CD14-positive monocyte (primary cell): ENCODE data around the gene DTD1. TPM values are rescaled to one million over a fixed set of nuclear protein-coding genes. Genes with fewer than 3 reads are reported as not detected.

Experiments used
- DNase-seq, 3 donors: peaks; one replicate each; pipeline ENCODE4 v3.0.0-alpha.2; 2011 to 2022
- H2AFZ ChIP-seq: 2 replicates; pipeline ENCODE4 v1.6.0; 2012; ENCODE audit warnings: mild to moderate bottlenecking, low read depth, low read length, inconsistent platforms; ENCODE audit not compliant: insufficient read depth, poor library complexity, severe bottlenecking
- H3K27ac ChIP-seq, 2 donors: 1 replicate in 1 of 2; 2 replicates in 1 of 2; pipeline ENCODE4 v1.5.1; 2012 to 2013; ENCODE audit warnings: low read length in 2 of 2, control low read depth in 1 of 2, inconsistent platforms in 1 of 2, low read depth in 1 of 2, mild to moderate bottlenecking in 1 of 2
- H3K27me3 ChIP-seq, 2 donors: one replicate each; pipeline versions ENCODE4 v1.6.0 to v1.6.1; 2011 to 2013; ENCODE audit warnings: low read length in 2 of 2; ENCODE audit not compliant: control insufficient read depth in 2 of 2, insufficient read depth in 2 of 2
- H3K36me3 ChIP-seq, 2 donors: replicated peaks in 1 of 2; 1 replicate in 1 of 2; 2 replicates in 1 of 2; pipeline versions ENCODE4 v1.5.1 to v1.6.1; 2012 to 2013; ENCODE audit warnings: low read length in 2 of 2, control low read depth in 1 of 2, inconsistent platforms in 1 of 2, mild to moderate bottlenecking in 1 of 2; ENCODE audit not compliant: insufficient read depth in 2 of 2, control insufficient read depth in 1 of 2
- H3K4me1 ChIP-seq, 2 donors: 1 replicate in 1 of 2; 2 replicates in 1 of 2; pipeline versions ENCODE4 v1.5.1 to v1.6.1; 2012 to 2013; ENCODE audit warnings: low read length in 2 of 2, control low read depth in 1 of 2, inconsistent platforms in 1 of 2, mild to moderate bottlenecking in 1 of 2, moderate library complexity in 1 of 2; ENCODE audit not compliant: insufficient read depth in 2 of 2, control insufficient read depth in 1 of 2
- H3K4me2 ChIP-seq: replicated peaks from 2 replicates; pipeline ENCODE3; 2012; ENCODE audit warnings: low read length, moderate library complexity, mild to moderate bottlenecking; ENCODE audit not compliant: poor library complexity, severe bottlenecking; ENCODE audit errors: extremely low read depth
- H3K4me3 ChIP-seq, 3 experiments: fragments of 200-600 bp in 1 of 3; sonication (generic) in 1 of 3; replicated peaks in 1 of 3; 1 replicate in 2 of 3; 2 replicates in 1 of 3; pipeline ENCODE4 v1.5.1; 2011 to 2013; ENCODE audit warnings: low read length in 3 of 3, mild to moderate bottlenecking in 3 of 3, control low read depth in 2 of 3, low read depth in 2 of 3, inconsistent platforms in 1 of 3, moderate library complexity in 1 of 3
- H3K79me2 ChIP-seq: 2 replicates; pipeline ENCODE4 v1.6.0; 2012; ENCODE audit warnings: mild to moderate bottlenecking, control low read depth, inconsistent platforms, low read length, moderate library complexity; ENCODE audit not compliant: insufficient read depth
- H3K9ac ChIP-seq: 2 replicates; pipeline ENCODE4 v1.6.0; 2017; ENCODE audit warnings: low read length, mild to moderate bottlenecking; ENCODE audit not compliant: insufficient read depth, poor library complexity, severe bottlenecking
- H3K9me3 ChIP-seq, 2 donors: replicated peaks in 1 of 2; 1 replicate in 1 of 2; 2 replicates in 1 of 2; pipeline versions ENCODE4 v1.5.1 to v1.6.1; 2012 to 2013; ENCODE audit warnings: low read length in 2 of 2, control low read depth in 1 of 2; ENCODE audit not compliant: control insufficient read depth in 1 of 2, insufficient read depth in 1 of 2
- H4K20me1 ChIP-seq: 2 replicates; pipeline ENCODE4 v1.6.0; 2012; ENCODE audit warnings: mild to moderate bottlenecking, low read length, control low read depth, moderate library complexity; ENCODE audit not compliant: insufficient read depth
- H3K27ac Mint-ChIP-seq, 7 donors: one replicate each; pipeline ENCODE4 v1.8.0; 2020; ENCODE audit warnings: mild to moderate bottlenecking in 7 of 7, mixed read lengths in 7 of 7, moderate library complexity in 6 of 7, inconsistent platforms in 2 of 7
- H3K27me3 Mint-ChIP-seq, 3 donors: one replicate each; pipeline ENCODE4 v1.8.0; 2021 to 2022; ENCODE audit warnings: low read depth in 3 of 3, mild to moderate bottlenecking in 3 of 3, mixed read lengths in 3 of 3, moderate library complexity in 3 of 3, inconsistent platforms in 1 of 3
- H3K36me3 Mint-ChIP-seq, 2 donors: one replicate each; pipeline ENCODE4 v1.8.0; 2020; ENCODE audit warnings: mixed read lengths in 2 of 2, inconsistent platforms in 1 of 2, mild to moderate bottlenecking in 1 of 2
- H3K4me1 Mint-ChIP-seq: one replicate; pipeline ENCODE4 v1.8.0; 2020; ENCODE audit warnings: mild to moderate bottlenecking, mixed read lengths
- H3K4me3 Mint-ChIP-seq, 2 donors: one replicate each; pipeline ENCODE4 v1.8.0; 2020; ENCODE audit warnings: mild to moderate bottlenecking in 2 of 2, mixed read lengths in 2 of 2, moderate library complexity in 1 of 2
- H3K9me3 Mint-ChIP-seq, 7 donors: one replicate each; pipeline ENCODE4 v1.8.0; 2020 to 2022; ENCODE audit warnings: mixed read lengths in 7 of 7, mild to moderate bottlenecking in 6 of 7, moderate library complexity in 6 of 7, inconsistent platforms in 2 of 7
- CTCF ChIP-seq: fragments of 200-600 bp; IDR thresholded peaks from one replicate; pipeline ENCODE4 v1.8.0; 2022; ENCODE audit warnings: antibody characterized with exemption, mild to moderate bottlenecking
- WGBS: methylation state at CpG from one replicate; pipeline ENCODE4 v1.1.5; 2013; ENCODE audit warnings: missing lambda C conversion rate; ENCODE audit not compliant: insufficient coverage; 5-methylcytosine and 5-hydroxymethylcytosine counted together
- intact Hi-C, 2 donors: fragments of 100-400 bp; cut with micrococcal nuclease; formaldehyde crosslinking; loops; one replicate each; pipeline versions ENCODE4 v1.15.0 to v1.15.1; 2023
- polyA plus RNA-seq, 3 donors: library from polyadenylated mRNA; depleted of rRNA in 1 of 3; unstranded in 2 of 3; stranded (reverse) in 1 of 3; fragments of 300-500 nt in 2 of 3; fragments of >200 nt in 1 of 3; fragmentation: Illumina TruSeq in 2 of 3; gene quantifications; 1 replicate in 2 of 3; 2 replicates in 1 of 3; pipeline ENCODE4 v1.2.3, GENCODE V29; 2012 to 2021

The DTD1 gene
- polyA plus RNA-seq, 3 donors: 18.8 to 33.6 (median 26.3) TPM

GRCh38 chr20:18724077-18724476 is 136.2 kb downstream of the DTD1 start:
- peaks cover 0 to 11% (median 7%) of the 10 kb centered on the region in 7 donors for H3K9me3 Mint-ChIP-seq
- H3K27me3 ChIP-seq: no peaks in the 10 kb centered on the region
- DNase-seq: no peak
- WGBS: 88% methylated on average over 3 of the region's 3 CpGs
- H3K36me3 Mint-ChIP-seq: no peaks in the 10 kb centered on the region
- H4K20me1 ChIP-seq: no peaks in the 10 kb centered on the region
- H3K36me3 ChIP-seq: no peaks in the 10 kb centered on the region
- no peak overlapping the region for H3K27ac Mint-ChIP-seq
- no peaks in the 10 kb centered on the region for H3K4me1 ChIP-seq
- no peak overlapping the region for H3K4me3 ChIP-seq
- no peak overlapping the region for H2AFZ ChIP-seq
- no peak overlapping the region for H3K9ac ChIP-seq
- H3K27ac ChIP-seq: no peak overlapping the region
- intact Hi-C loops: no loop called here
- peaks cover 0 to 2% (median 1%) of the 10 kb centered on the region in 3 donors for H3K27me3 Mint-ChIP-seq
- peaks cover 2% of the 10 kb centered on the region for H3K4me1 Mint-ChIP-seq
- H3K4me3 Mint-ChIP-seq: no peak overlapping the region
- TF ChIP-seq CTCF: no peak
- H3K4me2 ChIP-seq: no peak overlapping the region
- H3K9me3 ChIP-seq: peaks cover 0 to 3% of the 10 kb centered on the region in 2 donors
- no peaks in the 10 kb centered on the region for H3K79me2 ChIP-seq

GRCh38 chr20:18724788-18725464 is 137.1 kb downstream of the DTD1 start:
- Histone ChIP-seq H3K27me3 (no peaks in the 10 kb centered on the region), H4K20me1 (no peaks in the 10 kb centered on the region)
- intact Hi-C loops: no loop called here

More at GRCh38 chr20:18724788-18725464, 137.1 kb downstream of the DTD1 start:
- Histone ChIP-seq H3K9ac (no peak overlapping the region), H3K9me3 (peaks cover 0 to 3% of the 10 kb centered on the region in 2 donors), H3K4me2 (no peak overlapping the region), H3K4me1 (no peaks in the 10 kb centered on the region), H3K36me3 (no peaks in the 10 kb centered on the region), H3K79me2 (no peaks in the 10 kb centered on the region), H3K27ac (no peak overlapping the region), H3K4me3 (no peak overlapping the region), H2AFZ (no peak overlapping the region)
- H3K27ac Mint-ChIP-seq: no peak overlapping the region
- no peak for TF ChIP-seq CTCF
- 83% methylated on average over 2 of the region's 4 CpGs for WGBS
- no peak overlapping the region for H3K4me3 Mint-ChIP-seq
- peaks cover 0 to 2% (median 1%) of the 10 kb centered on the region in 3 donors for H3K27me3 Mint-ChIP-seq
- no peak for DNase-seq
- H3K4me1 Mint-ChIP-seq: peaks cover 2% of the 10 kb centered on the region
- H3K9me3 Mint-ChIP-seq: peaks cover 0 to 9% (median 7%) of the 10 kb centered on the region in 7 donors
- H3K36me3 Mint-ChIP-seq: no peaks in the 10 kb centered on the region
